Activated T-helper 2 cell treated with anti-CD3 and anti-CD28 coated beads, Interferon-gamma antibody, Interleukin-2, Interleukin-4, amounts not matched to agents 10 μg/mL and 5 μg/mL and 100 μg/mL, durations not matched to agents 14 hours and 24 hours and 36 hours (primary cell): ENCODE data around the gene BMP6. TPM values are rescaled to one million over a fixed set of nuclear protein-coding genes. Genes with fewer than 3 reads are reported as not detected.
"Not testable (repeated sequence)": the region's sequence is repeated elsewhere in the genome, so short reads cannot be mapped to it uniquely, and the experiment has no call there.

ENCODE experiments used
- DNase-seq: peaks from one replicate; pipeline ENCODE4 v3.0.0; 2021; ENCODE audit warnings: low spot score
- H3K27ac Mint-ChIP-seq: one replicate; pipeline ENCODE4 v1.8.0; 2021; ENCODE audit warnings: mixed read lengths
- H3K27me3 Mint-ChIP-seq: one replicate; pipeline ENCODE4 v1.8.0; 2021; ENCODE audit warnings: low read depth, mixed read lengths
- H3K36me3 Mint-ChIP-seq: one replicate; pipeline ENCODE4 v1.8.0; 2021; ENCODE audit warnings: low read depth, mixed read lengths
- H3K4me1 Mint-ChIP-seq: one replicate; pipeline ENCODE4 v1.8.0; 2021; ENCODE audit warnings: low read depth, mixed read lengths
- H3K4me3 Mint-ChIP-seq: one replicate; pipeline ENCODE4 v1.8.0; 2021; ENCODE audit warnings: low read depth, mild to moderate bottlenecking, moderate library complexity, mixed read lengths
- H3K9me3 Mint-ChIP-seq: one replicate; pipeline ENCODE4 v1.8.0; 2021; ENCODE audit warnings: mixed read lengths
- intact Hi-C: fragments of 100-400 bp; cut with micrococcal nuclease; formaldehyde crosslinking; loops from one replicate; pipeline ENCODE4 v1.15.1; 2023
- total RNA-seq: library from RNA; stranded (reverse); gene quantifications from 2 replicates; pipeline ENCODE4 v1.2.3, GENCODE V29; 2022

BMP6 gene
- total RNA-seq, 1 donor from 2014 or later: 1.1 TPM

DNA sequence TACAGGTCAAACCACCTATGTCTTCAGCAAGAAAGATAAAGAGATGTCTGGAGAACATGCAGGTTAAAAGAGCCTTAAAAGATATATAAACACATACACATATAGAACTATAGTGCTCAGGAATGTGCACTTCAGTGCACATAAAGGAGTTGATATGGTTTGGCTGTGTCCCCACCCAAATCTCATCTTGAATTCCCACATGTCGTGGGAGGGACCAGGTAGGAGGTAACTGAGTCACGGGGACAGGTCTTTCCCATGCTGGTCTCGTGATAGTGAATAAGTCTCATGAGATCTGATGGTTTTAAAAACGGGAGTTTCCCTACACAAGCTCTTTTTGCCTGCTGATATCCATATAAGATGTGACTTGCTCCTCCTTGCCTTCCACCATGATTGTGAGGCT is 166.5 kb downstream of the BMP6 start:
- H3K27me3 Mint-ChIP-seq, H3K27ac Mint-ChIP-seq, intact Hi-C loops, H3K4me1 Mint-ChIP-seq, H3K4me3 Mint-ChIP-seq, DNase-seq, H3K9me3 Mint-ChIP-seq: not testable (repeated sequence)
- peaks cover 84% of the 10 kb centered on the region for H3K36me3 Mint-ChIP-seq

- H3K27ac Mint-ChIP-seq: no peak overlapping the region
- H3K4me3 Mint-ChIP-seq: no peak overlapping the region
- no peak for DNase-seq
- intact Hi-C loops: no loop called here
- no peaks in the 10 kb centered on the region for H3K27me3 Mint-ChIP-seq
- no peaks in the 10 kb centered on the region for H3K4me1 Mint-ChIP-seq
- H3K9me3 Mint-ChIP-seq: no peaks in the 10 kb centered on the region
- peaks cover 85% of the 10 kb centered on the region for H3K36me3 Mint-ChIP-seq
Measured at GRCh38 chr6:7893342-7893741, 167.4 kb downstream of the BMP6 start.

GRCh38 chr6:7894262-7895124 is 168.6 kb downstream of the BMP6 start:
- no peak for DNase-seq
- H3K36me3 Mint-ChIP-seq: peaks cover 89% of the 10 kb centered on the region
- peaks cover 1% of the 10 kb centered on the region for H3K4me1 Mint-ChIP-seq
- H3K27me3 Mint-ChIP-seq: no peaks in the 10 kb centered on the region
- intact Hi-C loops: no loop called here
- H3K9me3 Mint-ChIP-seq: no peaks in the 10 kb centered on the region
- no peak overlapping the region for H3K4me3 Mint-ChIP-seq
- no peak overlapping the region for H3K27ac Mint-ChIP-seq

DNA sequence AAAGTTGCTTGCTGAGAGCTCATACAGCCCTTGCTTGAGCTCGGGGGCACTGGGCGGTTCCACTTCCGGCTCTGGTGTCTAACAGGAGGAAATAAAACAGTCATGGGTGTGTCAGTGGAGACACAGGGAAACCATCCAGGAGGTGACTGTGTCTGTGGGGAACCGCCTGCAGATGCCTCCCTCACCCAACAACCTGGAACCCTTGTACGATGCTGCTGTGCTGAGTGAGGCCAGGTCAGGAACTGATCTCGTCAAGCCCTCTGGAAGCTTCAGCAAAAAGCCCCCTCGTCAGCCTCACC is 169.2 kb downstream of the BMP6 start:
- H3K4me1 Mint-ChIP-seq: peaks cover 1% of the 10 kb centered on the region
- no peak overlapping the region for H3K27ac Mint-ChIP-seq
- H3K27me3 Mint-ChIP-seq: no peaks in the 10 kb centered on the region
- H3K36me3 Mint-ChIP-seq: peaks cover 88% of the 10 kb centered on the region
- intact Hi-C loops: no loop called here
- no peak overlapping the region for H3K4me3 Mint-ChIP-seq
- no peak for DNase-seq
- H3K9me3 Mint-ChIP-seq: no peaks in the 10 kb centered on the region

DNA sequence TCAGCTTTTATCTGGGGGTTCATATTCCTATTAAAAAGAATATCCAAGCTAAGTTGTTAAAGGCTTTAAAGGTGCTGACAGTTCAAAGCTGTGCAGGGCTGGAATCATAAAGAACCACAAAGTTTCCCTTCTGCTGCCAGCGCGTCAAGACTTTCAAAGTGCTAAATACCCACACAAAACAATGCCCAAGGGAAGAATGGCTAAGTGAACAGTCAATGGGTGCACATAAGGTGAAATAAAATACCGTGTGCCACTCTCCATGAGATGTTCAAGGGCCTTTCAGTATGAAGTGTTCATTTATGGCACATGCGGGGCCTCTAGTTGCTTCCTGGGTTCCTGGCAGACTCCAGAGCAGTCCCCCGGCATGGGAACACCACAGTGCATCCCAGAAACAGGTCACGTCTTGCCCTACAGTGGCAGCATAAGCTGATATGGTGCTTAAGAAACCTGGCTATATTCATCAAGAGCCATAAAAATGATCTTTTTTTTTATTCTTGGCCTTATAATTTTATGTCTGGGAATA is 170.6 kb downstream of the BMP6 start:
- Mint-ChIP-seq H3K36me3 (peaks cover 88% of the 10 kb centered on the region), H3K4me1 (peaks cover 1% of the 10 kb centered on the region), H3K27ac (no peak overlapping the region), H3K9me3 (no peaks in the 10 kb centered on the region), H3K4me3 (no peak overlapping the region), H3K27me3 (no peaks in the 10 kb centered on the region)
- intact Hi-C loops: no loop called here
- no peak for DNase-seq

- H3K4me1 Mint-ChIP-seq: peaks cover 1% of the 10 kb centered on the region
- no peaks in the 10 kb centered on the region for H3K27me3 Mint-ChIP-seq
- no peaks in the 10 kb centered on the region for H3K9me3 Mint-ChIP-seq
- intact Hi-C loops: no loop called here
- peaks cover 86% of the 10 kb centered on the region for H3K36me3 Mint-ChIP-seq
- no peak overlapping the region for H3K4me3 Mint-ChIP-seq
- DNase-seq: no peak
- no peak overlapping the region for H3K27ac Mint-ChIP-seq
Measured at GRCh38 chr6:7897461-7898192, 171.7 kb downstream of the BMP6 start.

DNA sequence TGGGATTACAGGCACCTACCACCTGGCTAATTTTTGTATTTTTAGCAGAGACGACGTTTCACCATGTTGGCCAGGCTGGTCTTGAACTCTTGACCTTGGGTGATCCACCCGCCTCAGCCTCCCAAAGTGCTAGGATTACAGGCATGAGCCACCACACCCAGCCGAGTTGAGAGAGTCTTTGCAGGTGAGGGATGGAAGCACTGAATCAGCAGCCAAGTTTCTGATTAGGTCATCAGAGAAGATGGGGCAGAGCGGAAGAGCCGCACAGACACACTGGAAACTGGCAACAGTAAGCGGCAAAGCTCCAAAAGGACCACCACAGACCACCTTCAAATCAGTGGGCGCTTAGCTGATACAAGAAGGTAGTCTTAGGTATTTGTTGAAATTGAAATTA is 172.3 kb downstream of the BMP6 start:
- DNase-seq, H3K4me1 Mint-ChIP-seq, H3K27me3 Mint-ChIP-seq, H3K9me3 Mint-ChIP-seq, intact Hi-C loops, H3K4me3 Mint-ChIP-seq, H3K27ac Mint-ChIP-seq: not testable (repeated sequence)
- H3K36me3 Mint-ChIP-seq: peaks cover 87% of the 10 kb centered on the region

GRCh38 chr6:7899101-7899888 is 173.4 kb downstream of the BMP6 start:
- intact Hi-C loops: no loop called here
- Mint-ChIP-seq H3K9me3 (no peaks in the 10 kb centered on the region), H3K27me3 (no peaks in the 10 kb centered on the region), H3K27ac (no peak overlapping the region), H3K4me1 (peaks cover 1% of the 10 kb centered on the region), H3K4me3 (no peak overlapping the region), H3K36me3 (peaks cover 86% of the 10 kb centered on the region)
- no peak for DNase-seq

DNA sequence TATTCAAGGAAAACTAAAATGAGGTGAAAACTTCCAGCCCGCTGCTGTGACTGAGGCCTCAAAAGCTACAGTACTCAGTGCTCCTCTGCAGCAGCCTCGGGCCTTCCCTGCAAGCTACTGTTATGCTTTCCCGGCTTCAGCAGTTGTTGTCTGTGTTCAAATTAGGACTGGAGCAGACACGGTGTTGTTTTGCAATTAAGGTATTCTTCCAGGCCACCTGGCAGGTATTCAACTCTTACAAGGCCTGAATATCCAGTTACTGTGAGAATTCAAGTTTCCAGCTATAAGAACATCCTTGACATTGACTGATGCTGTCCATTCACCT is 174.0 kb downstream of the BMP6 start:
- Mint-ChIP-seq H3K4me3 (no peak overlapping the region), H3K27me3 (no peaks in the 10 kb centered on the region), H3K4me1 (peaks cover 1% of the 10 kb centered on the region), H3K27ac (no peak overlapping the region), H3K9me3 (no peaks in the 10 kb centered on the region), H3K36me3 (peaks cover 86% of the 10 kb centered on the region)
- no peak for DNase-seq
- intact Hi-C loops: no loop called here

- Mint-ChIP-seq H3K36me3 (peaks cover 84% of the 10 kb centered on the region), H3K4me3 (no peak overlapping the region), H3K9me3 (no peaks in the 10 kb centered on the region), H3K27ac (no peak overlapping the region), H3K4me1 (peaks cover 1% of the 10 kb centered on the region), H3K27me3 (no peaks in the 10 kb centered on the region)
- intact Hi-C loops: no loop called here
- no peak for DNase-seq
Measured at GRCh38 chr6:7900621-7901020, 174.7 kb downstream of the BMP6 start.

DNA sequence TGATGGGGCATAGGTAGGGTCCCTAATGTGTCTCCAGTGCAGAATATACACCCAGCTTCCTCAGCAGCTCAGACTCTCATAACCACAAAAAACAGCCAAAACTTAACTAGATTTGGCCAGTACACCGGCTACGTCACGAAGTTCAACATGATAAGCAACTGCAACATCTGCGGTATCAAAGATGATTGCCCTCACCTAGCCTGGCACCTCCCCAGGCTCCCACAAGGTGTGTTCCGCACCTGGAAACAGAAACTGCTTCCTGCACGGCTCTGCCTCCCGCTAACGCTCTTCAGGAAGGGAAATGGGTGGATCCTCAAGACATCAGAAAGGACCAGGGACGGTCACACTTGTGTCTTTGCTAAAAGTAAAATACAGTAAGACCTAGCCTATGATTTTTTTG is 175.2 kb downstream of the BMP6 start:
- H3K9me3 Mint-ChIP-seq: no peaks in the 10 kb centered on the region
- no peak for DNase-seq
- no peak overlapping the region for H3K4me3 Mint-ChIP-seq
- no peaks in the 10 kb centered on the region for H3K27me3 Mint-ChIP-seq
- peaks cover 80% of the 10 kb centered on the region for H3K36me3 Mint-ChIP-seq
- H3K27ac Mint-ChIP-seq: no peak overlapping the region
- peaks cover 1% of the 10 kb centered on the region for H3K4me1 Mint-ChIP-seq
- intact Hi-C loops: no loop called here

DNA sequence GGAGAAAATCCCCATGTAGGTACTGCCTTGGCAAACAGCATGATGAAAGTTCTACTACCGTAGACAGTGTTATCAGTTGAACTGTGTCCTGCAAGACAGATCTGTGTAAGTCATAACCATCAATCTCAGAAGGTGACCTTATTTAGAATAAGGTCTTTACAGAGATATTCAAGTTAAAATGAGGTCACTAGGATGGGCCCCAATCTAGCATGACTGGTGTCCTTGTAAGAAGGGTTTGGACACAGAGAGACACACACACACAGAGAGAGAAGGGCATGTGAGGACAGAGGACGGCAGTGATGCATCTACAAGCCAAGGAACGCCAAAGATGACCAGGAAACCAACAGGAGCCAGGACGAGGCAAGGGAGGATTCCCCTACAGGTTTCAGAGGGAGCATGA is 175.9 kb downstream of the BMP6 start:
- H3K27me3 Mint-ChIP-seq: no peaks in the 10 kb centered on the region
- H3K27ac Mint-ChIP-seq: no peak overlapping the region
- DNase-seq: no peak
- no peaks in the 10 kb centered on the region for H3K9me3 Mint-ChIP-seq
- intact Hi-C loops: no loop called here
- peaks cover 1% of the 10 kb centered on the region for H3K4me1 Mint-ChIP-seq
- H3K36me3 Mint-ChIP-seq: peaks cover 75% of the 10 kb centered on the region
- H3K4me3 Mint-ChIP-seq: no peak overlapping the region

DNA sequence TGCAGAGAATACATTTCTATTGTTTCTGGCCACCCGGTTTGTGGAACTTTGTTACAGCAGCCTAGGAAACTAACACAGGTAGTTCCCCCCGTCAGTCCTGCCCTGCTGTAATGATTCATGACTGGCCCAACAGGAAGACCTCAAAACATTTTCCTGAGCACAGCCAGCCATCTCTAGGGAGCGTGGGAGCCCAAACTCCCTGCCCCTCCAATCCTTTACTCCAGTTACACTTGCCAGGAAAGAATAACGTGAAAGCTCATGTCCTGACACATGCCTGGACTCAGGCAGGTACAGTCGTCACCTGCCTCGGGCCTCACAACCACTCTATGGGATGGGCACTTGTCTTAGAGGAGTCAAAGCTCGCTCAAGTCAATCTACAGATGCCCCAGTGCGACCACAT is 176.3 kb downstream of the BMP6 start:
- DNase-seq: no peak
- H3K9me3 Mint-ChIP-seq: no peaks in the 10 kb centered on the region
- peaks cover 73% of the 10 kb centered on the region for H3K36me3 Mint-ChIP-seq
- H3K27me3 Mint-ChIP-seq: no peaks in the 10 kb centered on the region
- peaks cover 1% of the 10 kb centered on the region for H3K4me1 Mint-ChIP-seq
- intact Hi-C loops: no loop called here
- H3K4me3 Mint-ChIP-seq: no peak overlapping the region
- no peak overlapping the region for H3K27ac Mint-ChIP-seq
